IPS-11a (cell line): ENCODE results near the gene RINL.
"Not testable (repeated sequence)": the region's sequence is repeated elsewhere in the genome, so short reads cannot be mapped to it uniquely, and the experiment has no call there.

Experiments used
- H3K4me3 ChIP-seq: one replicate; pipeline ENCODE4 v1.5.1; 2013; ENCODE audit warnings: low read depth, low read length, control low read depth

RINL gene

DNA sequence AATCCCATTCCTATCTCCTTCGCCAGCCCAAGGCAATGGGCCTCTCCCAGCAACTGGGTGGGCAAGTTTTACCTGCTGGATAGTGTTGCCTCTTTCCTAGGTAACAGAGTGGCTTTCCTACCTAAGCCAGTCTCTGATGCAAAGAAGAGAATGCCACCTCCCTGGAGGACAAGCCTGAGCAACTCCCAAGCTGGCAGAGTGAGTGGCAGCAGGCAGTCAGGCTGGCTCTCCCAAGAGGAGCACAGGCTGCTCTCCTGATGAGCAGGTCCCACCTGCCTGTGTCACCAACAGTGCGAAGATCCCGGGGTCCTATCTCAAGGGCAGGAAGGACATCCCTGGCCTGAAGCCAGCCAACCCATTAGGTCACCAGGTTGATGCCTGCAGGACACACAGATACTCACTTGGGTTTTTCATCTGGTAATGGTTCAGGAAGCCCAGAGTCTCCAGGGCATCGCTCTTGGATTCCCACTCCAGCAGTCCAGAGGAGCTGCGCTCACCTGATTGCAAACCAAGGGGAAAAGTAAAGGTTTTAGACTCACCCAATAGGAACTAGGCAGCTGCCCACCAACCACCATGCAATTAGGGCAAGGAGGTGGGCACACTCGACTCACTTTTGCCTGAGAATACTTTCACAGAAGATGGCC lies 41.0 kb downstream of the RINL start:
- H3K4me3 ChIP-seq = no peak overlapping the region

DNA sequence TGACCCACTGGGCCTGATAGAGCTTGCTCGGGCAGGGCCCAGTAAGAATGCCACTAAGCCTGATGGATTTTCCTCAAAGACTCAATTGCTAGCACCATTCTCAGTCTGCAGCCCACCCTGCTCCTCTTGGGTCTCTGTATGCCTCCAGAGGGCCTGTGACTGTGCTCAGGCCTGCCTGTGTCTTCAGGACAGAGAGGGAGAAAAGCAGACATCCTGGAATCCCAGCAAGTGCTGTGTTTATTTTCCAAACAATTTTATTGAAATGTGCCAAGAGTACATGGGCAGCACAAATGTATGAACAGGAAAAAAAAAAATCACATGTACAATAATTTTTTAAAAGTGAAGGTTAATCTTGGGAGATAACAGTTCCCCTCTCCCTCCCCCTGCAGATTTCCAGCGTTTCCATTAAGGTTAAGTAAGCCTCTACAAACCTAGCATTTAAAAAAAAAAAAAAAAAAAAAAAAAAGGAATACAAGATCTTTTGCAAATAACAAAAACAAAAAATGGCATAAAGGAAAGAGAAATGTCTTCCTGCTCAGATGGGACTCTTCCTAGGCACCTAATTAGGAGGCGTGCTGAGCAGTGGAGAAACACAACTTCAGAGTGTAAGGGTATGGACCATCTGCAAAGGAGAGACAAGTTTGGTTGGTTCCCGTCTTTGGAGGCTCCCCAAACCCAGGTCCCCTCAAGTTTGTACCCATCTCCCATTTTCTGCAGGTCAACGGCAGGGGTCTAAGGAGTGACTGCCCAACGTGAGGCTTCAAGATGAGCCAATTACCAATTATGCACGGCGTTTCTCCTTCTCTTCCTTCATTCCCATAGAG lies 41.7 kb downstream of the RINL start:
- H3K4me3 ChIP-seq = no peak overlapping the region

GRCh38 chr19:38834590-38834989 lies 43.5 kb downstream of the RINL start:
- no peak overlapping the region for H3K4me3 ChIP-seq

DNA sequence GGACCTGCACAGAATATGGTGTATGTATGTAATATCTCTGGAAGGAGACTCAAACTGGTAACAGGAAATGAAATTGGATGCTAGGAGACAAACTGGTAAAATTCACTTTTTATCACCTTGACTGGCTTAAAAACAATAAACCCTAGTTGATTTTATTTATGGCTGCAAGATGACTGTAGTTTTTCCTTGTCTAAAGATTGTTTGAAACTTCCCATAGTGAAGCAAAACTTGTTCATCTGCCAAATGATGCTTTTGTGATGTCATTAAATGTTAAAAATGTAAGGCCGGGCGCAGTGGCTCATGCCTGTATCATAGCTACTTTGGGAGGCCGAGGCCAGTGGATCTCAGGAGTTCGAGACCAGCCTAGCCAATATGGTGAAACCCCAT lies 44.0 kb downstream of the RINL start:
- no peak overlapping the region for H3K4me3 ChIP-seq

GRCh38 chr19:38833092-38833425 lies 45.0 kb downstream of the RINL start:
- H3K4me3 ChIP-seq = no peak overlapping the region

- H3K4me3 ChIP-seq = peak overlapping the region; percentile 73
Observed at GRCh38 chr19:38831142-38831605, 46.9 kb downstream of the RINL start.

DNA sequence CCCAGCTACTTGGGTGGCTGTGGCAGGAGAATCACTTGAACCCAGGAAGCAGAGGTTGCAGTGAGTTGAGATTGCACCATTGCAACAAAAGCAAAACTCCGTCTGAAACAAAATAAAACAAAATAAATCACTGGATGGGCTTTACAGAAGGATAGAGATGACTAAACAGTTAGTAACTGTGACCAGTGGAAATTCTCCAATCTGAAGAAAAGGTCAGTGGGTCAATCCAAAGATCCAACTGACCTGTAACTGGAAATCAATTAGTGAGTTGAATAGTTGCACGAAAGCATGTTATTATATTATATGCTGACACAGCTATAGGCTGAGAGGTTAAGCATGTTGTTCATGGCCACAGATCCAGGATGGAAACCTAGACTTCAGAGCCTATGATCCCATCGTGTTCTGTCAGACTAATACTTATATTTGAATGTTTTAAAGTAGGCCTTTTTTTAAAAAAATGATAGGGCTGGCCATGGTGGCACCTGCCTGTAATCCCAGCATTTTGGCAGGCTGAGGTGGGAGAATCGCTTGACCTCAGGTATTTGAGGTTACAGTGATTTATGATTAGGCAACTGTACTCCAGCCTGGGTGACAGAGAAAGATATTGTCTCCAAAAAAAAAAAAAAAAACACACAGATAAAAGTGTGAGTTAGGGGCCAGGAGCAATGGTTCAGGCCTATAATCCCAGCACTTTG lies 47.9 kb downstream of the RINL start:
- no peak overlapping the region for H3K4me3 ChIP-seq

DNA sequence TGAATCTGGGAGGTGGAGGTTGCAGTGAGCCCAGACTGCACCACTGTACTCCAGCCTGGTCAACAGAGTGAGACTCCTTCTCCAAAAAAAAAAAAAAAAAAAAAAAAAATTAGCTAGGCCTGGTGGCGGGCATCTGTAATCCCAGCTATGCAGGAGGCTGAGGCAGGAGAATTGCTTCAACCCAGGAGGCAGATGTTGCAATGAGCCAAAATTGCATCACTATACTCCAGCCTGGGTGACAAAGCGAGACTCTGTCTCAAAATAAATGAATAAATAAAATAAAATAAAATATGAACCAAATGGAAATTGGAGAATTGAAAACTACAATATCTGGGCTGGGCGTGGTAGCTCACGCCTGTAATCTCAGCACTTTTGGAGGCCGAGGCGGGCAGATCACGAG lies 48.9 kb downstream of the RINL start:
- H3K4me3 ChIP-seq = not testable (repeated sequence)

DNA sequence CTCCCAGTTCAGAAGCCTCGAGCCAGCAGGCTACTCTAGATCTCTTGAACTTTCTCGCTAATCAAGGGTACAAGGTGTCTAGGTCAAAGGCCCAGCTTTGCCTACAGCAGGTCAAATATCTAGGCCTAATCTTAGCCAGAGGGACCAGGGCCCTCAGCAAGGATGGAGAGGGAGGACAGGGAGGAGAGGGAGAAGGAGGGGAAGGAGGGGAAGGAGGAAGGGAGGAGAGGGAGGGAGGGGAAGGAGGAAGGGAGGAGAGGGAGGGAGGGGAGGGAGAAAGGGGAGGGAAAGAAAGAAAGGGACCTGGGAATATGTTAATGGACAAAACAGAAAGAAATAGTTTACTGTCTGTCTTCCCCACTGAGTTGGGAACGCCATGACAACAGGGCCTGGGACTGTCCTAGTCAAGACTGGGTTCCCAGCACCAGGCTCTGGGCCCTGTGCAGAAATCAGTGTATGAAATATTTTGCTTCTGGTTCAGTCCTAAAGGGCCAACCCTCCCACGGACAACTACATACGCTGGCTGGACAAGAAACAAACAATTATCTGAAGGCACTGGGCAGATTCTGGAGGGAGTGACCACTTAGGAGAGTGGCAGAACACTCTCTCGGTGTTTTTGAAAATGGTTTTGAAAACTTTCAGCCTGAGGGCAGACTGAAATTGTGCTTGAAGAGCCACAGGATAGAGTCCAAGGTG lies 51.1 kb downstream of the RINL start:
- H3K4me3 ChIP-seq = no peak overlapping the region

GRCh38 chr19:38825936-38826335 lies 52.1 kb downstream of the RINL start:
- H3K4me3 ChIP-seq = not testable (repeated sequence)

- not testable (repeated sequence) for H3K4me3 ChIP-seq
Observed at GRCh38 chr19:38821230-38821825, 56.7 kb downstream of the RINL start.

GRCh38 chr19:38819231-38819920 lies 58.7 kb downstream of the RINL start:
- H3K4me3 ChIP-seq = no peak overlapping the region
